Psoas muscle (tissue), 8 donors: ENCODE data around the gene CPEB3. TPM values are rescaled to one million over a fixed set of nuclear protein-coding genes. Genes with fewer than 3 reads are reported as not detected.
A peak's percentile ranks its signal among the peaks of the same experiment; 100 is the strongest.

ENCODE experiments used
- ATAC-seq, 4 donors: fragments of 200-7000 bp; cut with Tn5 transposase; one replicate each; pipeline ENCODE4 v1.9.1; 2020; ENCODE audit warnings: moderate library complexity in 3 of 4, mild to moderate bottlenecking in 2 of 4
- DNase-seq, 2 donors: peaks; one replicate each; pipeline ENCODE4 v3.0.0-alpha.2; 2020
- H3K27ac ChIP-seq: fragments of 200-600 bp; one replicate; pipeline ENCODE4 v1.8.0; 2022
- H3K27me3 ChIP-seq, 3 donors: fragments of 200-600 bp in 1 of 3; one replicate each; pipeline versions ENCODE4 v1.6.1 to v1.8.0; 2013 to 2022; ENCODE audit warnings: low read length in 2 of 3, mild to moderate bottlenecking in 2 of 3, moderate library complexity in 1 of 3; ENCODE audit not compliant: insufficient read depth in 3 of 3
- H3K36me3 ChIP-seq, 2 donors: fragments of 200-600 bp in 1 of 2; one replicate each; pipeline versions ENCODE4 v1.6.1 to v1.8.0; 2013 to 2022; ENCODE audit warnings: low read depth in 1 of 2, mild to moderate bottlenecking in 1 of 2, moderate library complexity in 1 of 2; ENCODE audit not compliant: insufficient read depth in 1 of 2
- H3K4me1 ChIP-seq: fragments of 200-600 bp; one replicate; pipeline ENCODE4 v1.8.0; 2022
- H3K4me3 ChIP-seq: fragments of 200-600 bp; one replicate; pipeline ENCODE4 v1.8.0; 2022; ENCODE audit warnings: mild to moderate bottlenecking
- H3K9me3 ChIP-seq: fragments of 200-600 bp; one replicate; pipeline ENCODE4 v1.8.0; 2022
- WGBS, 3 donors: extraction: QIAGEN DNeasy Blood & Tissue Kit; methylation state at CpG; one replicate each; pipeline versions ENCODE4 v1.1.6 to v1.1.7; 2013; 5-methylcytosine and 5-hydroxymethylcytosine counted together
- intact Hi-C, 2 donors: fragments of 100-400 bp; cut with DNase I; formaldehyde crosslinking; loops; one replicate each; pipeline versions ENCODE4 v1.11.0 to v1.14.2; 2022
- polyA plus RNA-seq, 3 donors: library from polyadenylated mRNA; stranded (reverse); fragments of 200-250 nt; gene quantifications; one replicate each; pipeline ENCODE4 v1.2.3, GENCODE V29; 2013
- total RNA-seq, 4 donors: library from RNA; stranded (reverse); fragmentation: NEBNext Ultra II Directional in 2 of 4; extraction: Animal tissue kit (Norgen Biotek cat#: 25700) in 2 of 4; gene quantifications; one replicate each; pipeline versions ENCODE4 v1.2.1 to v1.2.4, GENCODE V29; 2021 to 2023
- TF ChIP-seq, protein P1 (sequence below): fragments of 200-600 bp; IDR thresholded peaks from one replicate; pipeline ENCODE4 v1.8.0; 2022; ENCODE audit warnings: antibody characterized with exemption
- donor health status: healthy with polysubstance abuse.
- donor health status: DM: no; HTN: no; CAD: no; lungs with moderate emphysema.
- donor health status: Bipolar disorder and iron deficiency.
- donor health status: healthy.
- donor health status: DM: yes; HTN: yes; CAD: no.
- donor health status: DM: no; HTN: no; CAD: no.
- donor health status: DM: no; HTN: no; CAD: no.
- donor health status: DM: yes; HTN: yes; CAD: no.

The CPEB3 gene
- total and polyA plus RNA-seq, 7 donors: 0.44 to 16.9 (median 9.8) TPM

DNA sequence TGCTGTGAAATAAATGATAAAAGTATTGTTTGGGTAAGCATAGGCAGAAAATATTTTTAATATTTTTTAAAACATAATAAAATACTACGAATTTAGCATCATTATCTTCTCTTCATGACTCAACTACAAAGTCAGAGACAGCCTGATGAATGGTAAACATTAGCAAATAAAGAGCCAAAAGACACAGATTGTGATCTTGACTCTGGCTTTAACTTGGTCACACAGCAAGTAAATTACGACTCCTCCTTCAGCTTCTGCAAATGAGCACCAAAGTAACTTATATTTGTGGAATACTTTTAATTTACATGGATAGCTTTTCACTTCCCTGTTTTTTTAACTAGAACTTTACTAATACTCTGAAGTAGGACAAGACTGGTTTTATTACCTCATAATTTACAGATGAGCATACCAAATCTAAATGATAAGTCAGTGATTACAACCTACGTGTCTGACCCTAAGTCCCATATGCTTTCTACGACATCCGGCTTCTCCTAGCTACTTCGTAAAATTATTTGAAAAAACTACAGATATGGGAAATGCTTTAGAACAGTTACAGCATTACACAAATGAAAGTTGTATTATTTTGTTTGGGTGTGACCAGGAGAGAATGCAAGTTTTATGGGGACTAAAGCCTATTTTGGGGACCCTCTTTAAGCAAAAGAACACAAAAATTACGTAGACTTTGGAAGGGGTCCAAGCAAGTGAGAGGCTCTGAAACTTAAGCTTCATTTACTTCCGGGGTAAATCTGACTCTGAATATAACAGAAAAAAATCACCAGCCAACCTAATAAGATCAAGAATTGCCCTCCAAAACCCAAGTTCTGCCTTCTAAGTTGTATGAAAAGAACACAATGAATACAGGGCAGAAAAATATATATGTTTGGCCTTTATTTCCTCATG lies 133.8 kb downstream of the CPEB3 start:
- intact Hi-C loops: loop anchor here in 1 of 2 donors (10.0 kb wide), 1 partner anchor 52 kb away; no protein-coding TSS in a partner anchor
- ATAC-seq (no peak), DNase-seq (no peak)
- peaks cover 14% of the 10 kb centered on the region for H3K4me1 ChIP-seq
- H3K27ac ChIP-seq: peak overlapping the region; percentile 17
- H3K9me3 ChIP-seq: no peaks in the 10 kb centered on the region
- H3K36me3 ChIP-seq: no peaks in the 10 kb centered on the region
- WGBS, 3 donors: 68 to 78% (median 71%) methylated on average over 8 of the region's 8 CpGs
- TF ChIP-seq, protein P1, sequence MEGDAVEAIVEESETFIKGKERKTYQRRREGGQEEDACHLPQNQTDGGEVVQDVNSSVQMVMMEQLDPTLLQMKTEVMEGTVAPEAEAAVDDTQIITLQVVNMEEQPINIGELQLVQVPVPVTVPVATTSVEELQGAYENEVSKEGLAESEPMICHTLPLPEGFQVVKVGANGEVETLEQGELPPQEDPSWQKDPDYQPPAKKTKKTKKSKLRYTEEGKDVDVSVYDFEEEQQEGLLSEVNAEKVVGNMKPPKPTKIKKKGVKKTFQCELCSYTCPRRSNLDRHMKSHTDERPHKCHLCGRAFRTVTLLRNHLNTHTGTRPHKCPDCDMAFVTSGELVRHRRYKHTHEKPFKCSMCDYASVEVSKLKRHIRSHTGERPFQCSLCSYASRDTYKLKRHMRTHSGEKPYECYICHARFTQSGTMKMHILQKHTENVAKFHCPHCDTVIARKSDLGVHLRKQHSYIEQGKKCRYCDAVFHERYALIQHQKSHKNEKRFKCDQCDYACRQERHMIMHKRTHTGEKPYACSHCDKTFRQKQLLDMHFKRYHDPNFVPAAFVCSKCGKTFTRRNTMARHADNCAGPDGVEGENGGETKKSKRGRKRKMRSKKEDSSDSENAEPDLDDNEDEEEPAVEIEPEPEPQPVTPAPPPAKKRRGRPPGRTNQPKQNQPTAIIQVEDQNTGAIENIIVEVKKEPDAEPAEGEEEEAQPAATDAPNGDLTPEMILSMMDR: no peak
- no peaks in the 10 kb centered on the region for H3K27me3 ChIP-seq
- no peak overlapping the region for H3K4me3 ChIP-seq

DNA sequence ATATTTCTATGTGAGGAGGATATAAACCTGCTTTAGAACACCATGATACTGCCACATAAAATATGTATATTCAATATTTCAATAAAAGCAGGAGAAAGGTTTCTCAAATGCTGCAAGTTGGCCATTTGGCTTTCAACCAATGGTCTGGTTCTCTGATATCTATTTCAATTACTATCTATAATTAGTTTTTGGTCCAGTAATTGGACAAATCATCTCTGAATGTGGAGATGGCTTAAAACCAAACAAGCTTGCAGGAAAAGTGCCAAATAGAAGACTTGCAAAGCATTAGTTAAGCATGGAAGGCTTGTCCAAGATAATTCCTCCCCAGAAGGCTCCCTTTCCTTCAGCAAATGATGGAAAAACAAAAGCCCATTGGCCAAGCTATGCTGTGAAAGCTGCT lies 140.1 kb downstream of the CPEB3 start:
- no peak for DNase-seq
- Histone ChIP-seq H3K36me3 (no peaks in the 10 kb centered on the region), H3K27me3 (no peaks in the 10 kb centered on the region), H3K4me1 (peaks cover 35% of the 10 kb centered on the region), H3K27ac (no peak overlapping the region), H3K4me3 (no peak overlapping the region), H3K9me3 (no peaks in the 10 kb centered on the region)
- TF ChIP-seq, protein P1: no peak
- intact Hi-C loops: loop anchor here in 1 of 2 donors (10.0 kb wide), 1 partner anchor 46 kb away; no protein-coding TSS in a partner anchor
- ATAC-seq: no peak

DNA sequence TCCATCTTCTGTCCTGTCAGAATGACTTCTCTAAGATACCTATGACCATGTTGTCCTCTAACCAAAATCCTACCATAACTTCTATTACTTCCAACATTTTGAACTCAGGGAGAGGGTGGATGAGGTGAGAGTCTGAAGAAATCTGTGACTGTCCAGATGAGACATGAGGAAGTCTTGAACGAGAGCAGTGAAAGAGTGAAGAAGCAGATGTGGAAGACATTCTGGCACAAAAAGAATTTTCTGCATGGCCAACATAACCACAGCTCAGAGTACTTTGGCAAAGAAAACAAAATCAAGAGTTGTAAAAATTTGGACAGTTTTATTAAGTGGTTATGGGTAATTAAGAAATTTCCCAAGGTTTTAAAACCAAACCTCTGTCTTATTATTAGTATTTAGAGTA lies 141.6 kb downstream of the CPEB3 start:
- Histone ChIP-seq H3K27me3 (no peaks in the 10 kb centered on the region), H3K4me1 (peaks cover 40% of the 10 kb centered on the region), H3K27ac (no peak overlapping the region), H3K4me3 (no peak overlapping the region), H3K9me3 (no peaks in the 10 kb centered on the region), H3K36me3 (no peaks in the 10 kb centered on the region)
- TF ChIP-seq, protein P1: no peak
- intact Hi-C loops: no loop called here
- 44 to 62% (median 48%) methylated on average over 1 of the region's 1 CpG for WGBS, 3 donors
- no peak for DNase-seq
- no peak for ATAC-seq

DNA sequence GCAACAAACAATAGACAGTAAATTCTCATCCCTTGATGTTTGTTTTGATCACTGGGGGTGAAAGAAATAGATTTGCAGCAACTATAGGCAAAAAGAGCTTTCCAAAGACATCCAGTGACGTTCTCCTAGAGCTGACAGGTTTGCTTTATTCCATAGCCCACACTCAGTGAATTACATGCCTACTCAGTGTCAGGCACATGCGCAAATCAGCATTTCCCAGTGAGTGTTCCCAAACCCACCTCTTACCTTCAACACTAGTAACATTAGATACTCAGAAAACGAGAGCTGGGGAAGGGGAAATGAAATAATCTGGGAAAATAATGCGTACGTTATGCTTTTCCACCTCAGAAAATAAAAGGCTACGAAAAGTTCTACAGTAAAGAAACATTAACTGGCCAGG lies 144.1 kb downstream of the CPEB3 start:
- Histone ChIP-seq H3K36me3 (peaks cover 0 to 8% of the 10 kb centered on the region in 2 donors), H3K27me3 (no peaks in the 10 kb centered on the region), H3K27ac (peak overlapping the region; percentile 66), H3K4me3 (no peak overlapping the region), H3K9me3 (no peaks in the 10 kb centered on the region), H3K4me1 (peaks cover 37% of the 10 kb centered on the region)
- no peak for DNase-seq
- 79 to 82% (median 80%) methylated on average over 6 of the region's 6 CpGs for WGBS, 3 donors
- TF ChIP-seq, protein P1: no peak
- ATAC-seq: peak in 1 of 4 donors; percentile 30
- intact Hi-C loops: no loop called here
